Neuronal stem cell (in vitro differentiated cells): Measurements from ENCODE around the gene ORM2.
"Not testable (repeated sequence)": the region's sequence is repeated elsewhere in the genome, so short reads cannot be mapped to it uniquely, and the experiment has no call there.

Experiments used
- DNase-seq: peaks from one replicate; pipeline ENCODE4 v3.0.0-alpha.2; 2013; ENCODE audit warnings: low spot score
- H2AFZ ChIP-seq: one replicate; pipeline ENCODE4 v1.6.1; 2013; ENCODE audit warnings: mild to moderate bottlenecking, low read length, inconsistent platforms
- H2AK5ac ChIP-seq: 2 replicates; pipeline ENCODE4 v1.6.1; 2013; ENCODE audit warnings: low read depth, mild to moderate bottlenecking, inconsistent platforms, low read length, moderate library complexity, mixed read lengths
- H2BK120ac ChIP-seq: 2 replicates; pipeline ENCODE4 v1.6.1; 2013; ENCODE audit warnings: low read depth, mild to moderate bottlenecking, inconsistent platforms, low read length, moderate library complexity, mixed read lengths
- H2BK12ac ChIP-seq: one replicate; pipeline ENCODE4 v1.6.1; 2013; ENCODE audit warnings: low read length, inconsistent platforms
- H2BK15ac ChIP-seq: 2 replicates; pipeline ENCODE4 v1.6.1; 2013; ENCODE audit warnings: mild to moderate bottlenecking, low read length, inconsistent platforms, mixed read lengths
- H2BK5ac ChIP-seq: one replicate; pipeline ENCODE4 v1.6.1; 2013; ENCODE audit warnings: inconsistent platforms, mild to moderate bottlenecking, low read length, moderate library complexity
- H3K14ac ChIP-seq: one replicate; pipeline ENCODE4 v1.6.1; 2013; ENCODE audit warnings: low read length, inconsistent platforms
- H3K18ac ChIP-seq: 2 replicates; pipeline ENCODE4 v1.6.1; 2013; ENCODE audit warnings: low read length, inconsistent platforms
- H3K23ac ChIP-seq: 2 replicates; pipeline ENCODE4 v1.6.1; 2013; ENCODE audit warnings: low read depth, mild to moderate bottlenecking, mixed read lengths, low read length, inconsistent platforms; ENCODE audit not compliant: poor library complexity
- H3K27ac ChIP-seq: replicated peaks from 3 replicates; pipeline ENCODE4 v1.5.1; 2013; ENCODE audit warnings: low read length, inconsistent platforms
- H3K27me3 ChIP-seq, 3 experiments: 2 replicates each; pipeline ENCODE4 v1.6.1; 2013; ENCODE audit warnings: low read length in 3 of 3, mild to moderate bottlenecking in 2 of 3, inconsistent platforms in 1 of 3, low read depth in 1 of 3, mixed read lengths in 1 of 3, moderate library complexity in 1 of 3; ENCODE audit not compliant: control insufficient read depth in 3 of 3, insufficient read depth in 3 of 3
- H3K36me3 ChIP-seq, 2 donors: replicated peaks in 1 of 2; 2 replicates each; pipeline ENCODE4 v1.6.1; 2013; ENCODE audit warnings: low read length in 2 of 2; ENCODE audit not compliant: control insufficient read depth in 2 of 2, insufficient read depth in 2 of 2
- H3K4ac ChIP-seq: 2 replicates; pipeline ENCODE4 v1.6.1; 2013; ENCODE audit warnings: inconsistent platforms, mild to moderate bottlenecking, low read length, moderate library complexity
- H3K4me1 ChIP-seq, 2 donors: 1 replicate in 1 of 2; 2 replicates in 1 of 2; pipeline ENCODE4 v1.6.1; 2013; ENCODE audit warnings: low read length in 2 of 2, low read depth in 1 of 2; ENCODE audit not compliant: control insufficient read depth in 2 of 2, insufficient read depth in 1 of 2
- H3K4me2 ChIP-seq: one replicate; pipeline ENCODE4 v1.6.1; 2013; ENCODE audit warnings: mild to moderate bottlenecking, low read length, inconsistent platforms; ENCODE audit not compliant: insufficient read depth, poor library complexity, severe bottlenecking
- H3K4me3 ChIP-seq, 2 donors: 2 replicates each; pipeline ENCODE4 v1.5.1; 2013; ENCODE audit warnings: low read length in 2 of 2, mild to moderate bottlenecking in 2 of 2, inconsistent platforms in 1 of 2, moderate library complexity in 1 of 2
- H3K79me1 ChIP-seq: one replicate; pipeline ENCODE4 v1.6.1; 2013; ENCODE audit warnings: low read depth, mild to moderate bottlenecking, inconsistent platforms, low read length, moderate library complexity
- H3K9ac ChIP-seq: one replicate; pipeline ENCODE4 v1.6.1; 2013; ENCODE audit warnings: mild to moderate bottlenecking, low read depth, low read length, inconsistent platforms; ENCODE audit not compliant: poor library complexity
- H3K9me3 ChIP-seq, 2 donors: replicated peaks in 1 of 2; 2 replicates each; pipeline versions ENCODE3 to v1.6.1; 2013; ENCODE audit warnings: low read length in 2 of 2, mild to moderate bottlenecking in 2 of 2, inconsistent platforms in 1 of 2, low read depth in 1 of 2, mixed read lengths in 1 of 2, moderate library complexity in 1 of 2; ENCODE audit not compliant: control insufficient read depth in 2 of 2, insufficient read depth in 1 of 2
- H4K8ac ChIP-seq: one replicate; pipeline ENCODE4 v1.6.1; 2013; ENCODE audit warnings: low read depth, mild to moderate bottlenecking, inconsistent platforms, low read length, moderate library complexity
- H4K91ac ChIP-seq: one replicate; pipeline ENCODE4 v1.6.1; 2013; ENCODE audit warnings: low read length, low read depth, mild to moderate bottlenecking, inconsistent platforms; ENCODE audit not compliant: poor library complexity
- WGBS, 2 donors: extraction: QIAGEN DNeasy Blood & Tissue Kit; methylation state at CpG; one replicate each; pipeline ENCODE4 v1.1.7; 2013; ENCODE audit warnings: missing lambda C conversion rate in 2 of 2, mixed read lengths in 1 of 2; ENCODE audit not compliant: insufficient read length in 2 of 2, insufficient replicate concordance in 1 of 2; ENCODE audit errors: extremely low coverage in 2 of 2; 5-methylcytosine and 5-hydroxymethylcytosine counted together

The ORM2 gene

DNA sequence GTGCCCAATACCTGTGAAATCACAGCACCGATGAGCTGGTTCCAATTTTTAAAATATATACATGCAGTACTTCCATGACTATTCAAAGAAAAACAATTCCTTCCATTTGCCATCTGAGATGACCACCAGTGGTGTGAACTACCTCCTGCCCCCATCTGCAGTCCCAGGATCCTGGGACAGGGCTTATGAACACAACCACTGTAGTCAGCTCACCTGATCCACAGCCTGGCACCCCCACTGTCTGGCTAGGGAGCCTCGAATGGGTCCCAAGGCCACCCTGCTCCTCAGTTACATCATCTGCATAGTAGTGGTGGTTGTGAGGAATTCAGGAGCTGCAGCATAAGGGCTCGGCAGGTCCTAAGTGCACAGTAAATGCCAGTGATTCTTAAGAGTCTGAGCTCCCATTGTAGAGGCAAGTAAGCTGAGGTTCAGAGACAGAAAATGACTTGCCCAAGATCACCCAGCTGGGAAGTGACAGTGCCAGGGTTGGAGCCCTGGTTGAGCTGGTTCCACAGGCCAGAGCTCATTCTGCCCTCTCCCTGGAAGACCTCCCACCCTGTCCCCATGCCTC is 3.9 kb upstream of the ORM2 start:
- not testable (repeated sequence) for H4K8ac ChIP-seq, H2BK5ac ChIP-seq, H3K4me1 ChIP-seq, H3K18ac ChIP-seq, H2BK120ac ChIP-seq, H3K4me2 ChIP-seq, H3K9ac ChIP-seq, H4K91ac ChIP-seq, H3K4me3 ChIP-seq, H3K9me3 ChIP-seq, H2BK15ac ChIP-seq, H3K23ac ChIP-seq, H2AFZ ChIP-seq, H3K36me3 ChIP-seq, H3K14ac ChIP-seq, H3K27ac ChIP-seq, DNase-seq, H3K4ac ChIP-seq, H3K79me1 ChIP-seq, H2AK5ac ChIP-seq, H2BK12ac ChIP-seq
- H3K27me3 ChIP-seq: peaks cover 0 to 28% (median 2%) of the 10 kb centered on the region in 3 experiments
- WGBS, 2 donors: no CpG with 5 or more reads among the region's 3 CpGs

DNA sequence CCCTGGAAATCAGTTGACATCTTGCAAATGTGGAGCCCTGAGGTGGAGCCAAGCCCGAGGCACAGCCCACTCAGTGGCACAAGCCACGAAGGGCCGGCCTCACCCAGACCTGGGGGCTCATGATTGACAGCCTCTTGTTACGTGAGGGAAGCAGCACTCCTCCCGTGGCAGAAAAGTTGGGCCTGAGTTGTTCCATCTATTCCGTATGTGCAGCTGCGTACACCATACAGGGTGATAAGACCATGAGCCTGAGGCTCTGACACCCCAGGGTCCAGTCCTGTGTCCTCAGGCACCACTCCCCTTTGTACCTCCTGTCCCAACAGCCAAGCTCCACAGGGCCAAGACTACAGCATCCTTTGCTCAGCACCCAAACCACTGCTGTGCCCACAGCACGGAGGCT is 1.9 kb upstream of the ORM2 start:
- H3K9me3 ChIP-seq: no peaks in the 10 kb centered on the region
- no peak for DNase-seq
- H3K36me3 ChIP-seq: no peaks in the 10 kb centered on the region
- no peak overlapping the region for H3K9ac ChIP-seq
- no peak overlapping the region for H3K4me3 ChIP-seq
- H2BK12ac ChIP-seq: no peak overlapping the region
- no CpG with 5 or more reads among the region's 8 CpGs for WGBS, 2 donors
- no peak overlapping the region for H2BK120ac ChIP-seq
- H2AFZ ChIP-seq: no peak overlapping the region
- peak overlapping the region; percentile 90 for H2AK5ac ChIP-seq
- no peak overlapping the region for H3K27ac ChIP-seq
- H3K79me1 ChIP-seq: peaks cover 1% of the 10 kb centered on the region
- peak overlapping the region; percentile 75 for H2BK15ac ChIP-seq
- peak overlapping the region; percentile 63 for H3K14ac ChIP-seq
- no peak overlapping the region for H3K4ac ChIP-seq
- no peaks in the 10 kb centered on the region for H3K4me1 ChIP-seq
- H3K23ac ChIP-seq: no peak overlapping the region
- peak overlapping the region; percentile 65 for H4K8ac ChIP-seq
- peak overlapping the region; percentile 53 for H4K91ac ChIP-seq
- H3K27me3 ChIP-seq: peaks cover 0 to 28% (median 2%) of the 10 kb centered on the region in 3 experiments
- no peak overlapping the region for H3K4me2 ChIP-seq
- peak overlapping the region; percentile 85 for H3K18ac ChIP-seq
- H2BK5ac ChIP-seq: peak overlapping the region; percentile 5

DNA sequence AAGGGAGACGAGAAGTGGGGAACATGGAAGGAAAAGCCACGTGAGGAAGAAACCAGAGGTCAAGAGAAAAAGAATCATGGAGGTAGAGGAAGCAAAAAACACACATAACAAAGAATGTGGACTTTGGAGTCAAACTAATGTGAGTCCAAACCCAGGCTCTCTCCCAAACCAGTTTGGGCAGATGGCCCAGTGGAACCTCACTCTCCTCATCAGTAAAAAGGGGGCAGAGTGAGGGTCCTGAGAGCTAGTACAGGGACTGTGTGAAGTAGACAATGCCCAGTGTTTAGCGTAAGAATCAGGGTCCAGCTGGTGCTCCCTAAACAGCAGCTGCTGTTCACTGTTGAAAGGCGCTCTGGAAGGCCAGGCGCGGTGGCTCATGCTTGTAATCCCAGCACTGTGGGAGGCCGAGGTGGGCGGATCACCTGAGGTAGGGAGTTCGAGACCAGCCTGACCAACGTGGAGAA is 1.3 kb upstream of the ORM2 start:
- H2BK120ac ChIP-seq, H2BK12ac ChIP-seq, DNase-seq, H3K23ac ChIP-seq, H3K18ac ChIP-seq, H2AK5ac ChIP-seq, H3K4ac ChIP-seq, H3K9ac ChIP-seq, H3K9me3 ChIP-seq, H2AFZ ChIP-seq, H3K4me1 ChIP-seq, H3K4me3 ChIP-seq, H2BK5ac ChIP-seq, H3K4me2 ChIP-seq, H3K14ac ChIP-seq, H3K27ac ChIP-seq, H4K91ac ChIP-seq, H4K8ac ChIP-seq, H2BK15ac ChIP-seq, H3K79me1 ChIP-seq, H3K36me3 ChIP-seq: not testable (repeated sequence)
- WGBS, 2 donors: no CpG with 5 or more reads among the region's 10 CpGs
- H3K27me3 ChIP-seq: peaks cover 0 to 28% (median 2%) of the 10 kb centered on the region in 3 experiments

- H3K27me3 ChIP-seq: peaks cover 0 to 22% (median 2%) of the 10 kb centered on the region in 3 experiments
- not testable (repeated sequence) for H3K4ac ChIP-seq, H2BK120ac ChIP-seq, H3K27ac ChIP-seq, H3K4me3 ChIP-seq, DNase-seq, H3K18ac ChIP-seq, H3K9me3 ChIP-seq, H3K36me3 ChIP-seq, H2BK5ac ChIP-seq, H2AK5ac ChIP-seq, H3K79me1 ChIP-seq, H4K91ac ChIP-seq, H2AFZ ChIP-seq, H3K23ac ChIP-seq, H3K4me2 ChIP-seq, H3K14ac ChIP-seq, H3K9ac ChIP-seq, H2BK15ac ChIP-seq, H4K8ac ChIP-seq, H2BK12ac ChIP-seq, H3K4me1 ChIP-seq
- no CpG with 5 or more reads among the region's 12 CpGs for WGBS, 2 donors
Measured at GRCh38 chr9:114328937-114329624, 588 bp upstream of the ORM2 start.
